ENCODE data around the gene TRIP12. TPM values are rescaled to one million over a fixed set of nuclear protein-coding genes. Genes with fewer than 3 reads are reported as not detected.

TRIP12 gene
- total RNA-seq, 1 donor from 2014 or later, result 211 TPM

DNA sequence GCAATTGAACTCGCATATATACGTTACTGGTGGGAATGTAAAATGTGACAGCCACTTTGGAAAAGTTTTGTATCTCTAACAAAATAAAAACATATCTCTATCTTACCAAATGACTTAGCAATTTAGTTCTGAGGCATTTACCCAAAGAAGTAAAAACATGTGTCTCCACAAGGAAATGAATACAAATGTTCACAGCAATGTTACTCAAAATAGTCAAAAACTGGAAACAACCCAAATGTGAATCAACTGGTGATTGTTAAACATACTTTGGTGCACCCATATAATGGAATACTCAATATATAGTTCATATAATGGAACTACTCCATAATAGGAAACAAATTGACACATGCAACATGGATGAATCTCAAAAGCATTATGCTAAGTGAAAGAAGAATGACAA, 137.0 kb downstream of the TRIP12 start:
- Histone ChIP-seq H3K27me3 (no peaks in the 10 kb centered on the region), H3K36me3 (peaks cover 78% of the 10 kb centered on the region), H3K4me3 (no peak overlapping the region), H3K9me3 (no peaks in the 10 kb centered on the region), H3K27ac (no peak overlapping the region), H3K4me1 (no peaks in the 10 kb centered on the region)
- intact Hi-C loops (cut with DNase I), result no loop called here
- TF ChIP-seq, protein P1, sequence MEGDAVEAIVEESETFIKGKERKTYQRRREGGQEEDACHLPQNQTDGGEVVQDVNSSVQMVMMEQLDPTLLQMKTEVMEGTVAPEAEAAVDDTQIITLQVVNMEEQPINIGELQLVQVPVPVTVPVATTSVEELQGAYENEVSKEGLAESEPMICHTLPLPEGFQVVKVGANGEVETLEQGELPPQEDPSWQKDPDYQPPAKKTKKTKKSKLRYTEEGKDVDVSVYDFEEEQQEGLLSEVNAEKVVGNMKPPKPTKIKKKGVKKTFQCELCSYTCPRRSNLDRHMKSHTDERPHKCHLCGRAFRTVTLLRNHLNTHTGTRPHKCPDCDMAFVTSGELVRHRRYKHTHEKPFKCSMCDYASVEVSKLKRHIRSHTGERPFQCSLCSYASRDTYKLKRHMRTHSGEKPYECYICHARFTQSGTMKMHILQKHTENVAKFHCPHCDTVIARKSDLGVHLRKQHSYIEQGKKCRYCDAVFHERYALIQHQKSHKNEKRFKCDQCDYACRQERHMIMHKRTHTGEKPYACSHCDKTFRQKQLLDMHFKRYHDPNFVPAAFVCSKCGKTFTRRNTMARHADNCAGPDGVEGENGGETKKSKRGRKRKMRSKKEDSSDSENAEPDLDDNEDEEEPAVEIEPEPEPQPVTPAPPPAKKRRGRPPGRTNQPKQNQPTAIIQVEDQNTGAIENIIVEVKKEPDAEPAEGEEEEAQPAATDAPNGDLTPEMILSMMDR (IDR thresholded peaks at IDR 0.05), result no peak
- ATAC-seq (no peak), DNase-seq (no peak)

DNA sequence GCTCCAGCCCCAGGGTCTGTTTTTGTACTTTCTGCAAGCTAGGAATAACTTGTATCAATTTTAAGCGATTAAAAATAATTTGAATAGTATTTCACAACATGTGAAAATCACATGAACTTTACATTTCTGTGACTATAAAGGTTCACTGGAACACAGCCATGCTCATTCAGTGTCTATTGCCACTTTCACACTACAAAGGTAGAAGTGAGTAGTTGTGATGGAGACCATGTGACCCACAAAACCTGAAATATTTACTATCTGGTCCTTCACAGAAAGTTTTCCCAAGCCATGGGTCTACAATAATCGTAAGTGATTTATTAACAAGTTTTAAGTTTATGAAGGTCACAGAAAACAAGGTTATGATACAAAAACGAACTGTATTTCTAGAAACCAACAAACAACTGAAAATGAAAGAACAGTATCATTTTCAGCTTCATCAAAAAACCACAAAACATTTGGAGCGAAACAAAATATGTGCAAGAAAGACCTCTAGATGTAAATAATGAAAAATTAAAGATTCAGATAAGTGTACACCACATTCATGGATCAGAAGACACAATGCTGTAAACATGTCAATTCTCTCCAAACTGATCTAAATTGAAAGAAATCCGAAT, 138.6 kb downstream of the TRIP12 start:
- peaks cover 78% of the 10 kb centered on the region for H3K36me3 ChIP-seq
- no peak for ATAC-seq
- TF ChIP-seq, protein P1 (IDR thresholded peaks at IDR 0.05), result no peak

DNA sequence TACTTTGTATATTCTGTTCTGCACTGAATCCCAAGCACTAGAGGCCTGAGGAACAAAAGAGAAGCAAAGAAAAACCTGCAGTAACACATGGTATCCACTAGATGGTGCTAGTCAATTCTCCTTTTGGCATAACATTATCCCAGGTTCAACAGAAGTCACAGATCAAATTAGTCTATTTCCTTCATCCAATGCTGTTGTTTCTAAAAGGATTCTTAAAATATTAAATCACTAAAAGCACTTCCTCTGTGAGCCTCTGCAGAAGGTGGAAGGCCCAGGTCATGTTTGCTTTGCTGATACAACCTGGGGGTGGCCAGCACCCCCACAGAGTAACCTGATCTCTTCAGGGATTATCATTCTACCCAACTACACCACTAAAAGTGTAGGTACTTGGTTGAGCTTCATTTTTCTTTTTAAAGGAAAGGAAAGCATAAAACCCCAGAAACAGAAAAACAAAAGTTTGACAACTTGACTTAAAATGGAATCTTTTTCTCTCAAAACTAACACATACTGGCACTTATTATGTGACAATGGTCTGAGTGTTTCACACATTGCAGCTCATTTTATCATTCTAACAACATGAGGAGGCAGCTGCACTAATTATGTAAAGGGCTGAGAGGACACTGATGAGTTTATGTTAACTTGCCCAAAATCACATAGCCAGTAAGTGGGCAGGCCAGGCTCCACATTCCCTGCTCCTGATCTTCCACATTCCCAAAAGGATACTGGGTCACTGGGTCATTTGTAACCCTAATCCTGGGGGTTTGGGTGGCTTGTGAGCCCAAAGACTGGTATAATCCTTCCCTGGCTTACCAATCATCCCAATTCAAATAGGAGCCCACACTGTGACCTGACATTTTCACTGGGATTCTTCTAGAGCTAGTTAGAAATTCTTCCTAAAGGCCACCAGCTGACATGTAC, 140.7 kb downstream of the TRIP12 start:
- TF ChIP-seq, protein P1 (IDR thresholded peaks at IDR 0.05), result peak; percentile 86
- DNase-seq (no peak), ATAC-seq (peak; percentile 91)
- Histone ChIP-seq H3K27ac (no peak overlapping the region), H3K4me1 (no peaks in the 10 kb centered on the region), H3K27me3 (no peaks in the 10 kb centered on the region), H3K9me3 (no peaks in the 10 kb centered on the region), H3K4me3 (no peak overlapping the region), H3K36me3 (peaks cover 81% of the 10 kb centered on the region)
- intact Hi-C loops (cut with DNase I), result no loop called here

More for the DNA sequence above, 138.6 kb downstream of the TRIP12 start:
- Histone ChIP-seq H3K4me1 (no peaks in the 10 kb centered on the region), H3K27me3 (no peaks in the 10 kb centered on the region), H3K27ac (no peak overlapping the region), H3K4me3 (no peak overlapping the region), H3K9me3 (no peaks in the 10 kb centered on the region)
- intact Hi-C loops (cut with DNase I), result no loop called here
- DNase-seq, result no peak

DNA sequence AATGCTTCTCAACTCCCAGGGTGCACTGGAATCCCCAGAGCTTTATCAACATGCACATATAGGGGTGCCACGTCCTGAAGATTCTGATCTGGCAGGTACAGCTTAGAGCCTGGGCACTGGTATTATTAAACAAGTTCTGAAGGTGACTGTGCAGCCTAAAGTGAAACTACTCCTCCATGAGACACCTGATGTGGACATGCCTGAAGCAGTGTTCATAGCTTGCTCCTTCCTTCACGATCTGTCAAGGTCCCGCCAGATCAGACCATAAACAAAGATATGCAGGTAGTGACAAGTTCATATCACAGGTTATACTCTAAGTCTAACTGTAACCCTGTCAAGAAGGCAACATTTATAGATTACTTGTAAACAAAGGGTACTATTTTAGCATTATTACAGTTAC, 142.2 kb downstream of the TRIP12 start:
- Histone ChIP-seq H3K27me3 (no peaks in the 10 kb centered on the region), H3K36me3 (peaks cover 81% of the 10 kb centered on the region), H3K27ac (no peak overlapping the region), H3K9me3 (no peaks in the 10 kb centered on the region), H3K4me3 (no peak overlapping the region), H3K4me1 (no peaks in the 10 kb centered on the region)
- DNase-seq (no peak), ATAC-seq (no peak)
- intact Hi-C loops (cut with DNase I), result no loop called here
- TF ChIP-seq, protein P1 (IDR thresholded peaks at IDR 0.05), result no peak

DNA sequence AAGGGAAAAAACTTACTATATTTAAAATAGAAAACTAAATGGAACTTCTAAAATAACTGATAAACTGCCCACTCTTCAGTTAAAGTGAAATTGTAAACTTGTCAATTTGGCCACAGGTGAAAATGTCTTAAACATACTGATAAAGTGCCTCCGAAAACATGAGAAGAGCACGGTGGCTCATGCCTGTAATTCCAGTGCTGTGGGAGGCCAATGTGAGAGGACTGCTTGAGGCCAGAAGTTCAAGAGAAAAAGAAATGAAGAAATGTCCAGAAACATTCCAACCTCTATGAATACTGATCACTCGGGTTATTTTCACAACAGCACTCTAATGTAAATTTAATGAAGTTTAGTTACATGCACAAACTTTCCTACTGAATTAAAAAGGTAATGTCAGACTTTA, 144.1 kb downstream of the TRIP12 start:
- H3K36me3 ChIP-seq, result peaks cover 86% of the 10 kb centered on the region
- no peak for ATAC-seq
- H3K27me3 ChIP-seq, result no peaks in the 10 kb centered on the region
- H3K27ac ChIP-seq, result no peak overlapping the region
- no peaks in the 10 kb centered on the region for H3K4me1 ChIP-seq
- no peaks in the 10 kb centered on the region for H3K9me3 ChIP-seq
- H3K4me3 ChIP-seq, result no peak overlapping the region
- no peak for DNase-seq
- intact Hi-C loops (cut with DNase I), result no loop called here
- TF ChIP-seq, protein P1 (IDR thresholded peaks at IDR 0.05), result no peak
